Stimulated activated CD4-positive, alpha-beta T cell treated with anti-CD3 and anti-CD28 coated beads, Interleukin-12 subunit alpha, Interleukin-12 subunit beta, amount 100 ng/mL, for 48 hours (primary cell): ENCODE measurements around the gene CEP104.

Experiments used
- DNase-seq, 3 donors: peaks; one replicate each; pipeline ENCODE4 v3.0.0-alpha.2; 2020; ENCODE audit warnings: low read depth in 2 of 3, low spot score in 1 of 3

Gene CEP104

DNA sequence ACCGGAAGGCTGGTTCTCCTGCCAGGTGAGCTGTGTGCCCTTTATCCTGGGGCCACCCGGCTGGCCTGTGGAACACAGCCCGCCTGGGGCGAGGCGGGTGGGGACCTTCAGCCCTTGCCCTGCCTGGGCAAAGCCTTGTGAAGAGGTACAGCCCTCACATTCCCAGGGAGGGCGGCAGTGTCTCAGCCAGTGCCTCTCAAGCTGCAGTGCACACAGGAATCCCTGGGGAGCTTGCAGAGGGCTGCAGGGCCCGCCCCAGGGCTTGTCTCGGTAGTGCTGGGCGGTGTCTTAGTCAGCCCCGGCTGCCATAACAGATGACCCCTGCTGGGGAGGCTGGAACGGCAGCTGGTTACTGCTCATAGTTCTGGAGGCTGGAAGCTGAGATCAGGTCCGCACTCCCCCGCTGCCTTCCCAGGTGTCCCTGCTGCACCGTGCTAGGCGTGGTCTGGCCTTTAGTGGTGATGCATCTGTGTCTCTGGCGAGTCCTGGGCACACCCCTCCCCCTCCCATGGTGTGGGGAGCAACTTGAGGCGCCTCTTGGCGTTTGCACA, 12.8 kb upstream of the CEP104 start:
- no peak for DNase-seq

DNA sequence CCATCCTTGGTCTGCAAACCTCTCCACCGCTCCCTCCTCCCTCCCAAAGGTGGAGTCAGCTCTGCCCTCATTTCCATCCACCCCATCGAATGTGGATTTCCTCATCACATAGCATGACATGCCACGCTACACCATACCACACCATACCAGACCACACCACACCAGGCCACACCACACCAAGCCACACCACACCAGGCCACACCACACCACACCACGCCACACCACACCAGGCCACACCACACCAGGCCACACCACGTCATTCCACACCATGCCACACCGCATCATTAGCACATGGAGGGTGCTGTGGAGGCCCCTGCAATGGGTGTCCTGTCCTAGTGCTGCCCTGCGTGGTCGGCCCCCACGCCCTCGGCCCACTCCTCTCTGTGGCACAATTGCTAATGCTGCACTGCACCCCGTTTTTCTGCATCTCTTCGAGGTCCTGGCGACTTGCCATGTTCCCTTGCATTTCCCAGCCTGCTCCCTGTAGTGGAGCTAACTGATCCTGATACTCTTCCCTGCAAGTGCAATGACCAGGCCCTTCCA, 11.5 kb upstream of the CEP104 start:
- DNase-seq: no peak

GRCh38 chr1:3865606-3866160, 8.7 kb upstream of the CEP104 start:
- no peak for DNase-seq

DNA sequence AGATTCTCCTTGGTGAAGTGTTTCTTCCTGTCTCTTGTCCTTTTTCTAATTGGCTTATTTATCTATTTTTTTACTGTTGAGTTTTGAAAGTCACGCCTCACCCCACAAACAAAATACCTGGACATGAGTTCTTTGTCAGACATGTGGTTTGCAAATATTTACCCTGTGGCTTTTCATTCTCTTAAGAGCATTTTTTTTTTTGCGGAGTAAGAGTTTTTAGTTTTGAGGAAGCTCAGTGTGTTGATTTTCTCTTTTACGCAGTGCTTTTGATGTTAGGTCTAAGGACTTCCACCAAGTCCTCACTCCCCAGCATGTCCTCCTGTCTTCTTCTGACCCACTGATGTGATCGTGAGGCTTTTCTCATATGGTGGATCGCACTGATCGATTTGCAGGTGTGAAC, 7.9 kb upstream of the CEP104 start:
- DNase-seq: no peak

GRCh38 chr1:3863231-3863935, 6.4 kb upstream of the CEP104 start:
- DNase-seq: no peak

- DNase-seq: no peak
These were observed 1.4 kb upstream of the CEP104 start for GRCh38 chr1:3858231-3858981.

DNA sequence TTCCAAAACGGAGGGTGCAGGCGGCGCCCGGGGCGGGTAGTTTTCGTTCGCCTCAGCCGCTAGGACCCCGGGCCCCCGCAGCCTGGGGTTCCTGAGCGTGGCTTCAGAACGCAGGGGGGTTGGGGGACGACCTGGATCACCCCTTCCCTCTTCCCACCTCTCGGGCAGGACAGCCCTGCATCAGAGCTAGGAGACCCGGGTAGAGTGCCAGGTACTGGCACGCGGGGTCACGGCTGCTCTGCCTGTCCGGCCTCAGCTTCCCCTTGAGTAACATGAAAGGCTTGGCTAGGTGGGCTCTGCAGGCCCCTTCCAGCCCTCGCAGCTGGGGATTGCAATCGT, 749 bp upstream of the CEP104 start:
- DNase-seq: no peak

- DNase-seq: no peak
These were observed 4.1 kb downstream of the CEP104 start for GRCh38 chr1:3852711-3853485.

- no peak for DNase-seq
These were observed 4.9 kb downstream of the CEP104 start for GRCh38 chr1:3852091-3852490.

GRCh38 chr1:3851292-3851691, 5.7 kb downstream of the CEP104 start:
- no peak for DNase-seq

GRCh38 chr1:3850857-3851256, 6.2 kb downstream of the CEP104 start:
- no peak for DNase-seq

GRCh38 chr1:3847081-3847480, 9.9 kb downstream of the CEP104 start:
- no peak for DNase-seq

- DNase-seq: no peak
These were observed 10.5 kb downstream of the CEP104 start for GRCh38 chr1:3846541-3846940.

- DNase-seq: no peak
These were observed 14.1 kb downstream of the CEP104 start for GRCh38 chr1:3842912-3843311.

GRCh38 chr1:3841491-3841890, 15.5 kb downstream of the CEP104 start:
- no peak for DNase-seq

DNA sequence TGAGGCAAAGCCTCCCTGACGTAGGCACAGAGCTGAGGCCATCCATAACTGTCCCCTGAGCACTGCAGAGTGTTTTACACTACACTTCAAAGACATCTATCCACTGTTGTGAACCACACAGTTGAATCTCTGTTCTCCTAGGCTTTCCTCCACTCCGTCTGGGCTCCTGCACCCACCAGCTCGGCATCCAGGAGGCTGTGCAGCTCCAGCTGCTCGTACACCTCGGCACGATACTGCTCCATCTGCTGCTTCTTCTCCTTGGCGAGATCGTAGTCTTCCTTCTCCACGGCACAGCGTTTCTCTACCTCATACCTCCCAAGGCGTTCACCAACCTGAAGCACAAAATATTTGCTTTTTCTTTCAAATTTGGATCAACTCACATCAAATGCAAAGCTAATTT, 18.2 kb downstream of the CEP104 start:
- no peak for DNase-seq

- no peak for DNase-seq
These were observed 19.3 kb downstream of the CEP104 start for GRCh38 chr1:3837685-3838084.

- DNase-seq: no peak
These were observed 19.8 kb downstream of the CEP104 start for GRCh38 chr1:3837200-3837599.

DNA sequence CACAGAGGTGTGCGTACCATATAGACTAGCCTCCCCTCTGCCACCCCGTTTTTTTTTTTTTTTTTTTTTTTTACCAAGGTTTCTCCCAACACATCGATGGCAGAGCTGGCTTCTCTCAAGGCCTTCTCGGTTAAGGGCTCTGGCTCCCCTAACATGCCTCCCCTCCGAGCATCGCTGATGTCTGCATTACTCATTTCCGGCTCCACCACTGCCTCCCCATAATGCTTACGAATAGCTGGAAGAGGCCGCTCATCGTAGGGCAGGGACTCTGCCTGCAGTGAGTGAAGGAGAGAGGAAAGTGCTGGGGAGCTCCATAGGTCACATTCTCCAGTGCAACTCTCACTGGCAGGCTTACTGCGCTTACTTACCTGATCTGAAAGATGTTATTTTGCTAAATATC, 20.6 kb downstream of the CEP104 start:
- DNase-seq: no peak

DNA sequence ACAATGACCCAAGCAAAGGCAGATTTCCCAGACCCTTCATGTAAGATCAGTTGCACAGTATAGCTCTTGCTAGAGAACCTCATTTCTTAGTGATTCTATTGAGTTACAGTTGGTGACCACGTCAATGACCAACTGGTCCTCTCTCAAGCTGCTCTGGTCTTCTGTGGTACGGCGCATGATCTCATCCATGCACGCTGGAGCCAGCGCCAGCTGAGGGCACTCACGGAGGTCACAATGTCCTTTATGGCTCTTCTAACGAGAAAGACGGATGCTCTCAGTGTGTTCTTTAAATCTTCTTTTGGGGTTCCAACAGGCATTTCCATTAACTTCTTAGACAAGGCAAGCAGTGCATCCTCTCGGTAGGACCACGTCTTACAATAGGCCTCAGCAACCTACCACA, 22.3 kb downstream of the CEP104 start:
- no peak for DNase-seq

GRCh38 chr1:3831689-3832088, 25.3 kb downstream of the CEP104 start:
- no peak for DNase-seq
